CD4-positive, alpha-beta T cell treated with Interleukin-17A for 1 hour (primary cell): ENCODE results near the gene PODNL1.
A peak's percentile ranks its signal among the peaks of the same experiment; 100 is the strongest.

Experiments
- DNase-seq: peaks from one replicate; pipeline ENCODE4 v3.0.0-alpha.2; 2020

PODNL1 gene, protein sequence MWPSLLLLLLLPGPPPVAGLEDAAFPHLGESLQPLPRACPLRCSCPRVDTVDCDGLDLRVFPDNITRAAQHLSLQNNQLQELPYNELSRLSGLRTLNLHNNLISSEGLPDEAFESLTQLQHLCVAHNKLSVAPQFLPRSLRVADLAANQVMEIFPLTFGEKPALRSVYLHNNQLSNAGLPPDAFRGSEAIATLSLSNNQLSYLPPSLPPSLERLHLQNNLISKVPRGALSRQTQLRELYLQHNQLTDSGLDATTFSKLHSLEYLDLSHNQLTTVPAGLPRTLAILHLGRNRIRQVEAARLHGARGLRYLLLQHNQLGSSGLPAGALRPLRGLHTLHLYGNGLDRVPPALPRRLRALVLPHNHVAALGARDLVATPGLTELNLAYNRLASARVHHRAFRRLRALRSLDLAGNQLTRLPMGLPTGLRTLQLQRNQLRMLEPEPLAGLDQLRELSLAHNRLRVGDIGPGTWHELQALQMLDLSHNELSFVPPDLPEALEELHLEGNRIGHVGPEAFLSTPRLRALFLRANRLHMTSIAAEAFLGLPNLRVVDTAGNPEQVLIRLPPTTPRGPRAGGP

DNA sequence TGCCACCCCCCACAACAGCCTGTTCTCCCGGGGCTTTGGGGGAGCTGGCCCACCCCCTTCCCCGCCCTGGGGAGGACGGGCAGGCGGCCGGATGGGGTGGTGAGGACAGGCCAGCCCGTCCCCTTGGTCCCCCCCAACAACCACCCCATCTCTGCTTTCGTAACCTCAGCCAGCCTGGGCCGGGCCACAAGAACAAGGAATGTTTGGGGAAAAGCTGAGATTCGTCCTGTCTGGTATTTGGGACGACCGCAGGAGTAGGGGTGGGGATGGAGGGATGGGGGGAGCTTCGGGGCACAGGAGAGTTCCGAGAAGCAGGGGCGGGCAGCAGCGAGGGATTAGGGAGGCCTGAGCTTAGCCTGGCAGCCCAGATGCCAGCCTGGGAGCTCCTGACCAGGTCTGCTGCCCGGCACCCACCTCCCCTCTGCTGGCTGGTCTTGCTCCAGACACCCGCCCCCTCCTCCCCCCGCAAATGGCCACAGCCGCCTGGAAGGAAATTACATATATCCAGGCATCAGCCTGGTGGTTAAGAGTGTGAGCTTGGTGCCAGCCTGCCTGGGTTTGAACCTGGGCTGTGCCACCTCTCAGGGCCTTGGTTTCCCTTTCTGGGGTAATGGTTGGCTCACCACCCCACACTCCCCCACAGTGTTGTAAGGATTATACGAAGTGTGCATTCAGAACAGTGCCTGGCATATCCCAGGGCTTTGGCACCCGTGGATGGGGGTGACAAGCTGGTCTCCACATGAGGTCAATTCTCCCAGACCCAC is at the start of gene PODNL1:
TSS of gene PODNL1 (minus strand) at position 117 of the 764 bp plus-strand sequence. CDS start 236 bp downstream, outside the sequence.
- DNase-seq = no peak

DNA sequence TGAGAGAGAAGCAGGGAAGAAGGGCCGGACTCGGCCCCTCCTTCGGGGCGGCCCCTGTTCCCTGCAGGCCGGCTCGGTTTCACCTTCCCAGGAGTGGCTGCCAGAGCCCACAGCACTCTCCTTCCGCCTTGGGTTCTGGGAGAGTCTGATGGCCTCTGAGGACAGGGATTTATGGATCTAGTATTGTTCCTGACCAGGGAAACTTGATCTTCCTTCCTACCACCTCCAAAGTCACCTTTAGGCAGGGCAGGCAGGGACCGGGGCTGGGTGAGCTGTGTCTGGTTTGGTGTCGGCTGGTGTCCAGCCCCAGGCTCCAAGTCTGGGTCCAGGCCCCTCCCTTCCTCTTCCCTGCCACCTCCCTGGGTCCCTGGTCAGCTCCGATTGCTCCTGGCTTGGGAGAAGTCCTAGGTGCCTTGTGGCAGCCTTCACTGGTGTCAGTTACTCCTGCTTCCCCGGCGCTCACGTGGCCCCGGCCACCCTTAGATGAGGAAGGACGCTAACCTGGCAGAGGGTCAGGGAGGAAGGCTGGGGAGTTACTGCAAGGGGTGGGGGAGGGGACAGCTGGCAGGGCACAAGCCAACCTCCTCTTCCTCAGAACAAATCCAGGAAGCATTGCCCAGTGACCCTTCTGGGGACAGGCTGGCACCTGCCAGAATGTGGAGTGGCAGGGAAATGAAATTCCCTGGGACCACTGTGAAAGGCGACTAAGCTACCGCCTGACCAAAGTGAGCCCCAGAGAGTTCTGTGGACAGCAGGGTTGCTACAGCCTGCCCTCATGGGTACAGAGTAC is 49.1 kb upstream of the PODNL1 start:
- DNase-seq = peak; percentile 13

- peak; percentile 99 for DNase-seq
Measured at GRCh38 chr19:13986348-13986904, 48.2 kb upstream of the PODNL1 start.

- DNase-seq = no peak
Measured at GRCh38 chr19:13985771-13986347, 47.6 kb upstream of the PODNL1 start.

GRCh38 chr19:13984875-13985741 is 46.9 kb upstream of the PODNL1 start:
- peak; percentile 49 for DNase-seq

GRCh38 chr19:13984186-13984585 is 46.0 kb upstream of the PODNL1 start:
- DNase-seq = no peak

DNA sequence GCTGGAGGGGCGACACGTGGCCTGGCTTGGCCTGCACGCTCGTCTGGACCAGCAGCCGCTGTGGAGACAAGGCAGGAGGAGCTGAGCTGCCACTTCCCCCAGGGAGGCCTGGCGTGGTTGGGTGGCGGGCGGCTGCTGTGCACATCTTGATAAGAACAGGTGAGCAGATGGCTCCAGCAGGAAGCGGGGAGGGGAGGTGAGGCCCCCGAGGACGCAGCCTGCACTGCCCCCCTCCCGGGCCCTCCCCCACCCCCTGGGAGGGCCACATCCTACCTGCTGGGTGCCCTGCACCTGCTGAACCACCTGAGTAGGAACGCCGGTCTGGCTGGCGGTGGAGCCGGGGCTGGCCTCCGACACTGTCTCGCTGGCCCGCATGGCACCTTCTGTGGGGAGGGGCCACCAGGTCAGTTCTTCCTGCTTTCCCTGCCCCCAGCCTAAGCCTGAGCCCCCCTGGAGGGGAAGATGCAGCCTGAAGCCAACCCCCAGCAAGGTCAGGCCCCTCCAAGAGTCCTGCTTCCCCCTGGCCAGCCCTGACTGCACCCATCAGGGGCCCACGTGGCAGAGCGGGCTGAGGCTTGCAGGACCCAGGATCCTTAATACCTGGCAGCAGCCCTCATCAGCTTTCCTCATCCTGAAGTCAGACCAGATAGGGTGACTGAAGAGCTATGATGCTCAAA is 45.1 kb upstream of the PODNL1 start:
- peak; percentile 58 for DNase-seq

DNA sequence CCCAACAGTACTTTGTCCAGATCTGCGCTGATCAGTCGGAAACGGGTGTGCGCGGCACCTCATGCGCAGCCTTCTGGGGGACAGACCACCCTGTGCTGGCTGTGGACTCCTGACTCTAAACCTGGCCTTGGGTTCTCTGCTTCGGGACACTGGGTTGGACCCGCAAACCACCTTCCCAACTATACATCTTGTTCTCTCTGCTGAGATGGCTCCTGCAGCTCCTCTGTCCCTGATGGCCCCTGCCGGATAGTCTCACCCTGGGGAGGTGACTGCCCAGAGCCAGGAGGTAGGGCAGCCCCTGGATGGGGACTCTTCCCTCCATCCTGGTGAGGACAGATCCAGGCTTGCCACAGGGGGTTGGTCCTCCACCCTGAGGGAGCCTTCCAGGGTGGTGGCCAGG is 44.6 kb upstream of the PODNL1 start:
- no peak for DNase-seq

DNA sequence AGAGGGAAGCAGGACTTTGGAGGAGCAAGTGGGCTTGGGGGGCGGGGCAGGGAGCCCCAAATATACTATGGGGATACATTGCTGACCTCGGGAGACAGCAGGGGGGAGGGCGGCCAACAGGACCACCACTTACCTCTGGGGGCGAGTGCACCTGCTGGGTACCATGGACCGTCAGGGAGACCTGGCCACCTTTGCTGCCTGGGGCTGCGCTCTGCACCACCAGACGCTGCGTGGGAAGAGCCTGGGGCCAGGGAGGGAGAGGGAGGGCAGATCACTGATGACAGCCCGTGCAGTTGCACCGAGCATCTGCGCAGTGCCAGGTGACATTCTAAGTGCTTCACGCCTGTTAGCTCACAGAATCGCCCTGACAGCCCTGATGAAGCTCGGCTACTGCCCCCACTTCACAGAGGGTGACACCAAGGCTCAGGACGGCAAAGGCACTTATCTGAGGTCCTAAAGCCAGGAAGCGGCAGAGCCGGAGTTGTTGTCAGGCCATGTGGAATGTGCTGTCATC is 43.8 kb upstream of the PODNL1 start:
- no peak for DNase-seq

- no peak for DNase-seq
Measured at GRCh38 chr19:13981467-13981866, 43.2 kb upstream of the PODNL1 start.

DNA sequence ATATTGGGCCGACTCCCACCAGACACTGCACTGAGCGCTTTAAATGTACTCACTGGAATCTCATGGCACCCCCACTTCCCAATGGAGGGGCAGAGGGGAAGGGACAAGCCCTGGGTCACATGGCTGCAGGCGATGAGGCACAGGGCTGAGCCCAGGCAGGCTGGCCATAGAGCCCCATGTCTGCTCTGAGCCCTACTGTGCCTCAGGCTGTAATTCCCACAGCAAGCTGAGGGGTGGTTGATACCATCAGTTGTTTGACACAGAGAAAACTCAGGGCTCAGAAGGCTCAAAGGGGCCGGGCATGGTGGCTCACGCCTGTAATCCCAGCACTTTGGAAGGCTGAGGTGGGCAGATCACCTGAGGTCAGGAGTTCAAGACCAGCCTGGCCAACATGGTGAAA is 42.8 kb upstream of the PODNL1 start:
- DNase-seq = no peak

GRCh38 chr19:13980340-13980739 is 42.1 kb upstream of the PODNL1 start:
- DNase-seq = no peak

GRCh38 chr19:13979686-13980085 is 41.5 kb upstream of the PODNL1 start:
- DNase-seq = no peak

GRCh38 chr19:13979244-13979615 is 41.0 kb upstream of the PODNL1 start:
- no peak for DNase-seq

DNA sequence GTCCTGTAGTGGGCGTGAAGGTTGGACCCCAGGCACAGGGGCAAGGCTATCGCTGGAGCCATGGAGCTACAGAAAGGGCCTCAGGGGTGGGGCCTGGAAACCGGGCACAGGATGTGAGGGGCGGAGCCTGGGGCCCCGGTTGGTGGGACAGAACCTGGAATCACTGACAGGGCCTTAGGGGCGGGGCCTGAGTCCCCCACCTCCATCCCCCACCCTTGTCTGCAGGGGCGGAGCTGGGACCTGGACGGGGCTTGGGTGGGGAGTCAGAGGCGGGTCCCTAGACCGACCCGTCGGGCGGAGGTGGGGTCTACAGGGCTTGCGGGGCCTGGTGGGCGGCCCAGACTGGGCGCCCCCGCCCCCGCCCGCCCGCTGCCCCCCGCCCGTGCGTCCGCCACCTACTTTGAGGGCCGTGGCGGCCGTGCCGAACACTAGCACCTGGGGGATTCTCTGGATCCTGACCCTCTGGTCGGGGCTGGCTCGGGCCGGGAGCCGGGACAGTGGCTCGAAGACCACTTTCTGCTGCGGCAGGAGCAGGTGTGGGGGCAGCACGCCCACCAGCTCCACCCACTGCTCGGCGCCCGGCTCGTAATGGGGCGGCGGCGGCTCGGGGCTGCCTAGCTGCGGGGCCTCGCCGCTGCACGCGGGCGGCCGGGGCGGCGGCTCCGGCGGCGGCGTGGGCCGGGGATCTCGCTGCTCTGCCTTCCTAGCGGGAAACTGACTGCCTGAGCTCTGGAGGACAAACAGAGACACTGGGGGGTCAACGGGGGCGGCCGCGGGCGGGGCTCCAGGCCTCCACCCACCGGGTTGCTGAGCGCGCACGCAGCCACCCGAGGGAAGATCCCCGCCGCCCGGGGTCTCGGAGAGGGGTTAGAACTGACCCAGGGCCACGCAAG is 40.4 kb upstream of the PODNL1 start:
- peak; percentile 50 for DNase-seq

GRCh38 chr19:13977803-13978202 is 39.6 kb upstream of the PODNL1 start:
- no peak for DNase-seq

DNA sequence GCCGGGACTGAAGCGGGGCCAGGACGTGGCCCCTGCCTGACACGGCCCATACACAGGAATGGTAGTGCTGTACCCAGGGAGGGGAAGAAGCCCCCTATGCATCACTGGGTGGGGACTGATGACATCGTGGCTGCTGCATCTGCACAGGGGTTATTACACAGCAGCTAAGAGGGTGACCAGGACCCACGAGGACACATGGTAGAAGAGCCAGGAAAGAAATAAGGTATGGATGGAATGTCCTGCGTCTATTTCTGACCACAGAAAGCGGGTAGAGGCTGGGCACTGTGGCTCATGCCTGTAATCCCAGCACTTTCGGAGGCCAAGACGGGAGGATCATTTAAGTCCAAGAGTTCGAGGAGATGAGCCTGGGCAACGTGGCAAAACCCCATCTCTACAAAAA is 38.2 kb upstream of the PODNL1 start:
- no peak for DNase-seq

GRCh38 chr19:13975870-13976269 is 37.7 kb upstream of the PODNL1 start:
- DNase-seq = no peak

GRCh38 chr19:13974073-13974472 is 35.9 kb upstream of the PODNL1 start:
- peak; percentile 56 for DNase-seq
